ENCODE results near the gene TRPM2. TPM values are rescaled to one million over a fixed set of nuclear protein-coding genes. Genes with fewer than 3 reads are reported as not detected.

The TRPM2 gene
- total RNA-seq, 6 experiments from 2014 or later: 0.92 to 2.0 (median 1.2) TPM

DNA sequence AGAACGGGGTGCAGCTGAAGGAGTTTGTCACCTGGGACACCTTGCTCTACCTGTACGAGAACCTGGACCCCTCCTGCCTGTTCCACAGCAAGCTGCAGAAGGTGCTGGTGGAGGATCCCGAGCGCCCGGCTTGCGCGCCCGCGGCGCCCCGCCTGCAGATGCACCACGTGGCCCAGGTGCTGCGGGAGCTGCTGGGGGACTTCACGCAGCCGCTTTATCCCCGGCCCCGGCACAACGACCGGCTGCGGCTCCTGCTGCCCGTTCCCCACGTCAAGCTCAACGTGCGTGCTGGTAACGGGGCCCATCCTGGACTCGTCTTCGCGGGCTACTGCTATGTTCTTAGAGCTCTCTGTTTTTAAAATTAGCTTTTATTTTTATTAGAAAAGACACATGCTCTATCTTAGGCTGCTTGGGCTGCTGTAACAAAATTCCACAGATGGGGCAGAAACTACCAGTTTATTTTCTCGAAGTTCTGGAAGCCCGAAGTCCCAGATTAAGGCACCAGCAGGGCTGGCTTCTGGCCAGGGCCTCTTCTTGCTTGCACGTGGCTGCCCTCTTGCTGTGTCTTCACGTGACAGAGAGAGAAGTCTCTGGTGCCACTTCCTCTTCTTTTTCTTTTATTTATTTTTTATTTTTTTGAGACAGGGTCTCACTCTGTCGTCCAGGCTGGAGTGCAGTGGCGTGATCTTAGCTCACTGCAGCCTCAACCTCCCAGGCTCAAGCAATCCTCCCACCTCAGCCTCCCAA is 38.1 kb downstream of the TRPM2 start:
- intact Hi-C loops (cut with DNase I): loop anchor here in 1 of 2 donors (10.0 kb wide), 1 partner anchor 53 kb away; no protein-coding TSS in a partner anchor
- Histone ChIP-seq H3K4me3 (no peak overlapping the region), H3K27ac (no peak overlapping the region), H3K36me3 (no peaks in the 10 kb centered on the region), H3K27me3 (no peaks in the 10 kb centered on the region), H3K9me3 (peaks cover 0 to 3% (median 0%) of the 10 kb centered on the region in 4 donors), H3K4me1 (no peaks in the 10 kb centered on the region)
- DNase-seq (peak in 2 of 3 donors; percentile 65 to 71), ATAC-seq (peak in 3 of 4 donors; percentile 17 to 27 (median 18))
- TF ChIP-seq POLR2A (IDR thresholded peaks at IDR 0.05): no peak
- no peak for TF ChIP-seq CTCF (IDR thresholded peaks at IDR 0.05)
- 64% methylated on average over 12 of the region's 34 CpGs for WGBS (ENCODE audit: insufficient coverage, low coverage, low lambda C conversion rate, missing lambda C conversion rate)

DNA sequence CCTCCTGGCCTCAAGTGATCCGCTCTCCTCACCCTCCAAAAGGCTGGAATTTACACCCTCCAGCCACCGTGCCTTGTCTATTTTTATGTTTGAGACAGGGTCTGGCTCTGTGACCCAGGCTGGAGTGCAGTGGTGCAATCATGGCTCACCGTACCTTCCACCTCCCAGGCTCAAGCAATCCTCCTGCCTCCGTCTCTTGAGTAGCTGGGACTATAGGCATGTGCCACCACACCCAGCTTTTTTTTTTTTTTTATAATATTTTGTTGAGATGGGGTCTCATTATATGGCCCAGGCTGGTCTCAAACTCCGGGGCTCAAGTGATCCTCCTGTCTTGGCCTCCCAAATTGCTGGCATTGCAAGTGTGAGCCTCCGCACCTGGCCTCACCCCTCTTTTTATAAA is 38.8 kb downstream of the TRPM2 start:
- ATAC-seq (no peak), DNase-seq (no peak)
- Histone ChIP-seq H3K36me3 (no peaks in the 10 kb centered on the region), H3K4me1 (no peaks in the 10 kb centered on the region), H3K27ac (no peak overlapping the region), H3K9me3 (peaks cover 0 to 2% (median 0%) of the 10 kb centered on the region in 4 donors), H3K27me3 (no peaks in the 10 kb centered on the region), H3K4me3 (no peak overlapping the region)
- intact Hi-C loops (cut with DNase I): loop anchor here in 1 of 2 donors (10.0 kb wide), 1 partner anchor 53 kb away; no protein-coding TSS in a partner anchor
- 86% methylated on average over 5 of the region's 6 CpGs for WGBS (ENCODE audit: insufficient coverage, low coverage, low lambda C conversion rate, missing lambda C conversion rate)
- TF ChIP-seq POLR2A (IDR thresholded peaks at IDR 0.05) (no peak), CTCF (IDR thresholded peaks at IDR 0.05) (no peak)

DNA sequence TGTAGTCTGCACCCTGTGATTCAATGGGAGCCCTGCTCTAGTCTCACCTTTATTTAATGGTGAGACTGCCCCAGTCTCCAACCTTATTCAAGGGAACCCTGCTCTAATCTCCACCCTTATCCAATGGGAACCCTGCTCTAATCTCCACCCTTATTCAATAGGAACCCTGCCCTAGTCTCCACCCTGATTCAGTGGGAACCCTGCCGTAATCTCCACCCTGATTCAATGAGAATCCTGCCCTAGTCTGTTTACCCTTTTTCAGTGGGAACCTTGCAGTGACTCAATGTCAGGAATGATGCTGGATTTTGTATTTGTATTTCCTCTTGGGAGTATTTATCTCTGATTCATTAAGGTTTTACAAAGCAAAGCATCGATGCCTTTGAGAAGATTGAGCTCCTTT is 39.5 kb downstream of the TRPM2 start:
- Histone ChIP-seq H3K27ac (no peak overlapping the region), H3K36me3 (no peaks in the 10 kb centered on the region), H3K27me3 (no peaks in the 10 kb centered on the region), H3K9me3 (no peaks in the 10 kb centered on the region), H3K4me1 (no peaks in the 10 kb centered on the region), H3K4me3 (no peak overlapping the region)
- no peak for DNase-seq
- 56% methylated on average over 2 of the region's 2 CpGs for WGBS (ENCODE audit: insufficient coverage, low coverage, low lambda C conversion rate, missing lambda C conversion rate)
- no peak for ATAC-seq
- TF ChIP-seq CTCF (IDR thresholded peaks at IDR 0.05) (no peak), POLR2A (IDR thresholded peaks at IDR 0.05) (no peak)
- intact Hi-C loops (cut with DNase I): loop anchor here in 1 of 2 donors (10.0 kb wide), 1 partner anchor 52 kb away; no protein-coding TSS in a partner anchor

GRCh38 chr21:44394733-44395132 is 41.3 kb downstream of the TRPM2 start:
- TF ChIP-seq CTCF (IDR thresholded peaks at IDR 0.05): no peak
- Histone ChIP-seq H3K36me3 (no peaks in the 10 kb centered on the region), H3K4me3 (no peak overlapping the region), H3K9me3 (no peaks in the 10 kb centered on the region), H3K27me3 (no peaks in the 10 kb centered on the region), H3K4me1 (no peaks in the 10 kb centered on the region), H3K27ac (no peak overlapping the region)
- DNase-seq (no peak), ATAC-seq (no peak)
- intact Hi-C loops (cut with DNase I): loop anchor here in 1 of 2 donors (10.0 kb wide), 1 partner anchor 50 kb away; no protein-coding TSS in a partner anchor
- 29% methylated on average over 2 of the region's 5 CpGs for WGBS (ENCODE audit: insufficient coverage, low coverage, low lambda C conversion rate, missing lambda C conversion rate)
